Right lobe of liver (tissue), 4 donors: ENCODE results near the gene MEF2C.

Source experiments
- POLR2A ChIP-seq: fragments of 450-650 bp; IDR thresholded peaks from one replicate; pipeline ENCODE4 v1.6.1; 2017; ENCODE audit warnings: antibody characterized with exemption, mild to moderate bottlenecking
- TF ChIP-seq, protein P1 (sequence below), 4 donors: fragments of 200-600 bp in 3 of 4; fragments of 450-650 bp in 1 of 4; IDR thresholded peaks; one replicate each; pipeline versions ENCODE4 v1.5.1 to v1.8.0; 2016 to 2022; ENCODE audit warnings: antibody characterized with exemption in 4 of 4, mild to moderate bottlenecking in 2 of 4
- donor health status: DM: no; HTN: no; CAD: no.
- donor health status: DM: no; HTN: no; CAD: no.
- donor health status: DM: no; HTN: yes; CAD: no.

DNA sequence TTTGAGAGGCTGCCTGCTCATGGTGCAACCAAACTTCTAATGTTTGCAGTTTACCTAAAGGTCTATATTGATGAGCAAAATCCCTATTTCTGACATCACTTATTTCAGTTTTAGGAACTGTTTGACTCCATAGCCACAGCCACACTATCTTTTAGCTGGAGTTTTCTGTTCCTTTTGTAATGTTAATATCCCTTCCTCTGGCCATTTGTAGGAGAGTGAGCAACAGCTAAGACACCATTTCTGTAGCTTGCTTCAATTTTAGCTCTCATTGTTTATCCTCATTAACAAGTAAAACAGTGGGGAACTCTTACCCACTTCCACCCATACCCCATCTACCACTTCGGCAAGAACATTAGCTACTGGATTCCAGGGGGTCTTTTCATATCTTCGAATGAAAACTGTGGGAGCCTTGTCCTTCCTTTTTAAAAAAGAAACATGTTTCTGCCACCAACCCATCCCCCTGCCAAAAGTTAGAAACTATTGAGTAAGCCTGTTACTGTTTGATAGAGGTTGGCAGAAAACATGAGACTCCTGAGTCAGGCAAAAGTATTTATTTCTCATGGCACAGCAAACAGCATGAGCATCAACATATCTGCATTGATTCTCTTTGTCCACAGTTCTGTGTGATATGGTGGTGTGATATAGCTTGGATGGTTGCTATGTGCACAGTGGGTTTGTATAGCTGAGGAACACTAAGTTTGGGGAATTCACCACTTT is 174.1 kb downstream of the MEF2C start:
- TF ChIP-seq, protein P1, sequence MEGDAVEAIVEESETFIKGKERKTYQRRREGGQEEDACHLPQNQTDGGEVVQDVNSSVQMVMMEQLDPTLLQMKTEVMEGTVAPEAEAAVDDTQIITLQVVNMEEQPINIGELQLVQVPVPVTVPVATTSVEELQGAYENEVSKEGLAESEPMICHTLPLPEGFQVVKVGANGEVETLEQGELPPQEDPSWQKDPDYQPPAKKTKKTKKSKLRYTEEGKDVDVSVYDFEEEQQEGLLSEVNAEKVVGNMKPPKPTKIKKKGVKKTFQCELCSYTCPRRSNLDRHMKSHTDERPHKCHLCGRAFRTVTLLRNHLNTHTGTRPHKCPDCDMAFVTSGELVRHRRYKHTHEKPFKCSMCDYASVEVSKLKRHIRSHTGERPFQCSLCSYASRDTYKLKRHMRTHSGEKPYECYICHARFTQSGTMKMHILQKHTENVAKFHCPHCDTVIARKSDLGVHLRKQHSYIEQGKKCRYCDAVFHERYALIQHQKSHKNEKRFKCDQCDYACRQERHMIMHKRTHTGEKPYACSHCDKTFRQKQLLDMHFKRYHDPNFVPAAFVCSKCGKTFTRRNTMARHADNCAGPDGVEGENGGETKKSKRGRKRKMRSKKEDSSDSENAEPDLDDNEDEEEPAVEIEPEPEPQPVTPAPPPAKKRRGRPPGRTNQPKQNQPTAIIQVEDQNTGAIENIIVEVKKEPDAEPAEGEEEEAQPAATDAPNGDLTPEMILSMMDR (IDR thresholded peaks at IDR 0.05), result no peak
- no peak for TF ChIP-seq POLR2A
